ENCODE results near the gene CCDC17. TPM values are rescaled to one million over a fixed set of nuclear protein-coding genes. Genes with fewer than 3 reads are reported as not detected.

Gene CCDC17
- total RNA-seq, 4 donors from 2014 or later: 9.0 to 21.3 (median 10.0) TPM

- H3K27me3 ChIP-seq: no peaks in the 10 kb centered on the region
- peaks cover 4 to 32% (median 26%) of the 10 kb centered on the region in 4 donors for H3K4me1 ChIP-seq
- H3K36me3 ChIP-seq: peaks cover 0 to 35% (median 8%) of the 10 kb centered on the region in 4 donors
- WGBS, 2 donors (ENCODE audit: low coverage in 1 of 2): 83 to 84% methylated on average over 2 of the region's 2 CpGs
- H3K27ac ChIP-seq: peak overlapping the region; percentile 64 to 84 (median 78)
- H3K4me3 ChIP-seq: no peak overlapping the region
- no peaks in the 10 kb centered on the region for H3K9me3 ChIP-seq
- in situ Hi-C loops (cut with MboI; ENCODE audit: low pct_ligation_motif_present in 1 of 4, low pct_unique_long_range_greater_than_20kb in 1 of 4, low sequenced_read_pairs in 3 of 4) (no loop called here), intact Hi-C loops (cut with DNase I; ENCODE audit: low total_unique reads) (no loop called here)
- DNase-seq: no peak
- TF ChIP-seq EP300 (IDR thresholded peaks at IDR 0.05; ENCODE audit: low read depth): no peak
- TF ChIP-seq POLR2AphosphoS5 (IDR thresholded peaks at IDR 0.05): no peak
- no peak for TF ChIP-seq POLR2A (IDR thresholded peaks at IDR 0.05)
- TF ChIP-seq, protein P1, sequence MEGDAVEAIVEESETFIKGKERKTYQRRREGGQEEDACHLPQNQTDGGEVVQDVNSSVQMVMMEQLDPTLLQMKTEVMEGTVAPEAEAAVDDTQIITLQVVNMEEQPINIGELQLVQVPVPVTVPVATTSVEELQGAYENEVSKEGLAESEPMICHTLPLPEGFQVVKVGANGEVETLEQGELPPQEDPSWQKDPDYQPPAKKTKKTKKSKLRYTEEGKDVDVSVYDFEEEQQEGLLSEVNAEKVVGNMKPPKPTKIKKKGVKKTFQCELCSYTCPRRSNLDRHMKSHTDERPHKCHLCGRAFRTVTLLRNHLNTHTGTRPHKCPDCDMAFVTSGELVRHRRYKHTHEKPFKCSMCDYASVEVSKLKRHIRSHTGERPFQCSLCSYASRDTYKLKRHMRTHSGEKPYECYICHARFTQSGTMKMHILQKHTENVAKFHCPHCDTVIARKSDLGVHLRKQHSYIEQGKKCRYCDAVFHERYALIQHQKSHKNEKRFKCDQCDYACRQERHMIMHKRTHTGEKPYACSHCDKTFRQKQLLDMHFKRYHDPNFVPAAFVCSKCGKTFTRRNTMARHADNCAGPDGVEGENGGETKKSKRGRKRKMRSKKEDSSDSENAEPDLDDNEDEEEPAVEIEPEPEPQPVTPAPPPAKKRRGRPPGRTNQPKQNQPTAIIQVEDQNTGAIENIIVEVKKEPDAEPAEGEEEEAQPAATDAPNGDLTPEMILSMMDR (IDR thresholded peaks at IDR 0.05): no peak
These were observed 20.8 kb upstream of the CCDC17 start for GRCh38 chr1:45644661-45645060.

DNA sequence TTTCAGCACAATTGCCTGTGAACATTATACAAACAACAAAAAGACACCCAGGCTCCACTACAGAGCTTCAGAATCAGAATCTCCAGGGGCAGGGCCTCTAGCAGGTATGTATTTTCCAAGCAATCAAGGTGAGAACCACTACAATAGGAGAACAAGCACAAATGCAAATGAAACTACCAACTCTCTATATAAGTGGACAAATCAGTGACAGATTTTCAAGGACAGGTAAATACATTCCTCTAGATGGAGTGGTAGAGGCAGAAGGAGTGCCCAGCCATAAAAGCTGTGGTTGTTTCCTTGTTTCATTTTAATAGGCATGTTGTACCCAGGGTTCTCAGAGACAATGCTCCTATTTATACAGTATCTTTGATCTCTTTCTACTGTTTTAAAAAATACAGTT lies 20.1 kb upstream of the CCDC17 start:
- Histone ChIP-seq H3K27me3 (no peaks in the 10 kb centered on the region), H3K4me3 (no peak overlapping the region), H3K27ac (peak overlapping the region; percentile 67 to 84 (median 78)), H3K9me3 (no peaks in the 10 kb centered on the region), H3K4me1 (peaks cover 4 to 32% (median 26%) of the 10 kb centered on the region in 4 donors), H3K36me3 (peaks cover 0 to 35% (median 12%) of the 10 kb centered on the region in 4 donors)
- in situ Hi-C loops (cut with MboI; ENCODE audit: low pct_ligation_motif_present in 1 of 4, low pct_unique_long_range_greater_than_20kb in 1 of 4, low sequenced_read_pairs in 3 of 4): no loop called here
- DNase-seq: peak; percentile 40
- intact Hi-C loops (cut with DNase I; ENCODE audit: low total_unique reads): no loop called here
- TF ChIP-seq, protein P1 (IDR thresholded peaks at IDR 0.05): peak in 3 of 5 experiments; percentile 13 to 43 (median 23)
- peak in 2 of 3 donors; percentile 25 to 64 for TF ChIP-seq POLR2AphosphoS5 (IDR thresholded peaks at IDR 0.05)
- TF ChIP-seq EP300 (IDR thresholded peaks at IDR 0.05; ENCODE audit: low read depth): no peak
- peak; percentile 41 for TF ChIP-seq POLR2A (IDR thresholded peaks at IDR 0.05)

- Histone ChIP-seq H3K4me1 (peaks cover 4 to 32% (median 25%) of the 10 kb centered on the region in 4 donors), H3K27me3 (no peaks in the 10 kb centered on the region), H3K4me3 (no peak overlapping the region), H3K27ac (peak overlapping the region; percentile 67 to 84 (median 78)), H3K9me3 (no peaks in the 10 kb centered on the region), H3K36me3 (peaks cover 0 to 37% (median 15%) of the 10 kb centered on the region in 4 donors)
- intact Hi-C loops (cut with DNase I; ENCODE audit: low total_unique reads) (no loop called here), in situ Hi-C loops (cut with MboI; ENCODE audit: low pct_ligation_motif_present in 1 of 4, low pct_unique_long_range_greater_than_20kb in 1 of 4, low sequenced_read_pairs in 3 of 4) (no loop called here)
- no peak for DNase-seq
- WGBS, 2 donors (ENCODE audit: low coverage in 1 of 2): 40 to 67% methylated on average over 5 of the region's 5 CpGs
- TF ChIP-seq, protein P1 (IDR thresholded peaks at IDR 0.05): no peak
- no peak for TF ChIP-seq POLR2A (IDR thresholded peaks at IDR 0.05)
These were observed 19.5 kb upstream of the CCDC17 start for GRCh38 chr1:45643321-45643720.

DNA sequence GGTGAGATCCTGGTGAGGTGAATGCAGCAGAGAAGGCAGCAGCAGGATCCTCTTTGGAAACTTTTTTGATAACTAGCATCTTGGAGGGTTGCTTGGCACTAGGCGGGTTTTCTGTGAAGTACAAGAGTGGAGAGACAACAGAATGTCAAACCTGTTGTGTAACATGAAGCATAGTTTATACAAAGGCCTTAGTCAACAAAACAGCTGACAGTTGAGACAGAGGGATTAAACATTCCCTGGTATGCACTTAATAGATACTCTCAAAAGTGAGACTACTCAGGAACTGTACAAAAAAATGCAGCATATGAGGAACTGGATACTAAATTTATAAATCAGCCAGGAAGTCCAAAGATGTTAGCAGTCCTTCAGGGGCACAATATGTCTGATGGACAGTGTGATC lies 16.4 kb upstream of the CCDC17 start:
- no peaks in the 10 kb centered on the region for H3K9me3 ChIP-seq
- no peak overlapping the region for H3K27ac ChIP-seq
- H3K4me1 ChIP-seq: peaks cover 0 to 21% (median 15%) of the 10 kb centered on the region in 4 donors
- 92 to 100% methylated on average over 1 of the region's 1 CpG for WGBS, 2 donors (ENCODE audit: low coverage in 1 of 2)
- in situ Hi-C loops (cut with MboI; ENCODE audit: low pct_ligation_motif_present in 1 of 4, low pct_unique_long_range_greater_than_20kb in 1 of 4, low sequenced_read_pairs in 3 of 4) (no loop called here), intact Hi-C loops (cut with DNase I; ENCODE audit: low total_unique reads) (no loop called here)
- H3K27me3 ChIP-seq: no peaks in the 10 kb centered on the region
- no peak for TF ChIP-seq POLR2AphosphoS5 (IDR thresholded peaks at IDR 0.05)
- TF ChIP-seq POLR2A (IDR thresholded peaks at IDR 0.05): no peak
- TF ChIP-seq, protein P1 (IDR thresholded peaks at IDR 0.05): no peak
- no peak for TF ChIP-seq EP300 (IDR thresholded peaks at IDR 0.05; ENCODE audit: low read depth)
- H3K4me3 ChIP-seq: no peak overlapping the region
- no peak for DNase-seq
- H3K36me3 ChIP-seq: peaks cover 0 to 67% (median 27%) of the 10 kb centered on the region in 4 donors
